ENCODE results near the gene TTL. TPM values are rescaled to one million over a fixed set of nuclear protein-coding genes. Genes with fewer than 3 reads are reported as not detected.

TTL gene
- total and polyA plus RNA-seq, 2 of the 13 experiments (the other 11 are each of a cell fraction or from before 2014, with no cell fraction given), result 19.0 to 59.8 TPM

GRCh38 chr2:112542123-112542983, 60.4 kb downstream of the TTL start, which contains the start of gene POLR1B (continued):
- TF ChIP-seq PRDM10 (CRISPR knock-in tag; IDR thresholded peaks at IDR 0.05; ENCODE audit: low read depth), result peak; percentile 91
- peak; percentile 15; the same call in 1 of the 2 replicates for TF ChIP-seq DRAP1 (CRISPR knock-in tag; IDR thresholded peaks at IDR 0.05)
- TF ChIP-seq AHR (CRISPR knock-in tag; IDR thresholded peaks at IDR 0.05), result peak; percentile 99; the same call in 1 of the 2 replicates
- peak; percentile 91; the same call in 1 of the 2 replicates for TF ChIP-seq ZNF34 (CRISPR knock-in tag; IDR thresholded peaks at IDR 0.05; ENCODE audit: borderline replicate concordance)
- peak; percentile 94 for TF ChIP-seq PCBP1 (IDR thresholded peaks at IDR 0.05; ENCODE audit: borderline replicate concordance, low read depth, low read length)
- peak; percentile 67 for TF ChIP-seq NFYC (CRISPR knock-in tag; IDR thresholded peaks at IDR 0.05)
- TF ChIP-seq ZSCAN21 (CRISPR knock-in tag; IDR thresholded peaks at IDR 0.05; ENCODE audit: borderline replicate concordance), result peak; percentile 78; the same call in 1 of the 2 replicates
- TF ChIP-seq MED13 (CRISPR knock-in tag; IDR thresholded peaks at IDR 0.05), result peak; percentile 79; the same call in 1 of the 2 replicates
- no peak for TF ChIP-seq SOX6 (IDR thresholded peaks at IDR 0.05)
- TF ChIP-seq SOX6 (CRISPR knock-in tag; IDR thresholded peaks at IDR 0.05), result peak; percentile 89
- no peak for TF ChIP-seq SMARCC2 (IDR thresholded peaks at IDR 0.05)
- TF ChIP-seq U2AF2 (IDR thresholded peaks at IDR 0.05; ENCODE audit: low read depth, low read length), result peak; percentile 78; the same call in 1 of the 2 replicates
- peak; percentile 98 for TF ChIP-seq HINFP (CRISPR knock-in tag; IDR thresholded peaks at IDR 0.05; ENCODE audit: low read depth)
- no peak for TF ChIP-seq DDIT3 (CRISPR knock-in tag; IDR thresholded peaks at IDR 0.05)
- no peak for TF ChIP-seq ZBTB44 (CRISPR knock-in tag; IDR thresholded peaks at IDR 0.05)
- TF ChIP-seq ZNF501 (CRISPR knock-in tag; IDR thresholded peaks at IDR 0.05), result peak; percentile 96
- TF ChIP-seq ZFX (CRISPR knock-in tag; IDR thresholded peaks at IDR 0.05; ENCODE audit: low read depth), result peak; percentile 97
- TF ChIP-seq KLF12 (CRISPR knock-in tag; IDR thresholded peaks at IDR 0.05; ENCODE audit: borderline replicate concordance), result peak; percentile 90; the same call in 1 of the 2 replicates
- peak; percentile 93 for TF ChIP-seq ARID2 (CRISPR knock-in tag; IDR thresholded peaks at IDR 0.05; ENCODE audit: borderline replicate concordance)
- TF ChIP-seq ZEB1 (IDR thresholded peaks at IDR 0.05; ENCODE audit: insufficient replicate concordance, low read depth), result peak; percentile 87
